ENCODE results near the gene SLC6A13. TPM values are rescaled to one million over a fixed set of nuclear protein-coding genes. Genes with fewer than 3 reads are reported as not detected.

The SLC6A13 gene
- total RNA-seq, 1 experiment from 2014 or later = 3.5 TPM

GRCh38 chr12:181921-182320 is 80.7 kb downstream of the SLC6A13 start:
- intact Hi-C loops (cut with micrococcal nuclease; ENCODE audit: unreplicated experiment) = no loop called here
- peaks cover 11% of the 10 kb centered on the region for H3K4me1 Mint-ChIP-seq (ENCODE audit: low read depth, unreplicated experiment)
- peaks cover 40% of the 10 kb centered on the region for H3K27me3 Mint-ChIP-seq (ENCODE audit: unreplicated experiment)
- TF ChIP-seq, protein P1, sequence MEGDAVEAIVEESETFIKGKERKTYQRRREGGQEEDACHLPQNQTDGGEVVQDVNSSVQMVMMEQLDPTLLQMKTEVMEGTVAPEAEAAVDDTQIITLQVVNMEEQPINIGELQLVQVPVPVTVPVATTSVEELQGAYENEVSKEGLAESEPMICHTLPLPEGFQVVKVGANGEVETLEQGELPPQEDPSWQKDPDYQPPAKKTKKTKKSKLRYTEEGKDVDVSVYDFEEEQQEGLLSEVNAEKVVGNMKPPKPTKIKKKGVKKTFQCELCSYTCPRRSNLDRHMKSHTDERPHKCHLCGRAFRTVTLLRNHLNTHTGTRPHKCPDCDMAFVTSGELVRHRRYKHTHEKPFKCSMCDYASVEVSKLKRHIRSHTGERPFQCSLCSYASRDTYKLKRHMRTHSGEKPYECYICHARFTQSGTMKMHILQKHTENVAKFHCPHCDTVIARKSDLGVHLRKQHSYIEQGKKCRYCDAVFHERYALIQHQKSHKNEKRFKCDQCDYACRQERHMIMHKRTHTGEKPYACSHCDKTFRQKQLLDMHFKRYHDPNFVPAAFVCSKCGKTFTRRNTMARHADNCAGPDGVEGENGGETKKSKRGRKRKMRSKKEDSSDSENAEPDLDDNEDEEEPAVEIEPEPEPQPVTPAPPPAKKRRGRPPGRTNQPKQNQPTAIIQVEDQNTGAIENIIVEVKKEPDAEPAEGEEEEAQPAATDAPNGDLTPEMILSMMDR (IDR thresholded peaks at IDR 0.05; ENCODE audit: unreplicated experiment) = no peak
- DNase-seq = no peak
- H3K36me3 Mint-ChIP-seq (ENCODE audit: insufficient read depth, unreplicated experiment) = no peaks in the 10 kb centered on the region
- CTCF ChIA-PET = no interaction called here
- no peak overlapping the region for H3K4me3 Mint-ChIP-seq (ENCODE audit: low read depth, unreplicated experiment)
- H3K27ac Mint-ChIP-seq (ENCODE audit: unreplicated experiment) = no peak overlapping the region
- BruUV-seq (replicated peaks) = no TSS peak
- H3K9me3 Mint-ChIP-seq (ENCODE audit: low read depth, unreplicated experiment) = no peaks in the 10 kb centered on the region

- no peak overlapping the region for H3K27ac Mint-ChIP-seq (ENCODE audit: unreplicated experiment)
- H3K9me3 Mint-ChIP-seq (ENCODE audit: low read depth, unreplicated experiment) = no peaks in the 10 kb centered on the region
- TF ChIP-seq, protein P1 (IDR thresholded peaks at IDR 0.05; ENCODE audit: unreplicated experiment) = no peak
- DNase-seq = no peak
- intact Hi-C loops (cut with micrococcal nuclease; ENCODE audit: unreplicated experiment) = no loop called here
- H3K27me3 Mint-ChIP-seq (ENCODE audit: unreplicated experiment) = peaks cover 31% of the 10 kb centered on the region
- peaks cover 19% of the 10 kb centered on the region for H3K4me1 Mint-ChIP-seq (ENCODE audit: low read depth, unreplicated experiment)
- H3K4me3 Mint-ChIP-seq (ENCODE audit: low read depth, unreplicated experiment) = no peak overlapping the region
- no TSS peak for BruUV-seq (replicated peaks)
- no peaks in the 10 kb centered on the region for H3K36me3 Mint-ChIP-seq (ENCODE audit: insufficient read depth, unreplicated experiment)
- CTCF ChIA-PET = no interaction called here
Observed at GRCh38 chr12:180445-180844, 82.2 kb downstream of the SLC6A13 start.

DNA sequence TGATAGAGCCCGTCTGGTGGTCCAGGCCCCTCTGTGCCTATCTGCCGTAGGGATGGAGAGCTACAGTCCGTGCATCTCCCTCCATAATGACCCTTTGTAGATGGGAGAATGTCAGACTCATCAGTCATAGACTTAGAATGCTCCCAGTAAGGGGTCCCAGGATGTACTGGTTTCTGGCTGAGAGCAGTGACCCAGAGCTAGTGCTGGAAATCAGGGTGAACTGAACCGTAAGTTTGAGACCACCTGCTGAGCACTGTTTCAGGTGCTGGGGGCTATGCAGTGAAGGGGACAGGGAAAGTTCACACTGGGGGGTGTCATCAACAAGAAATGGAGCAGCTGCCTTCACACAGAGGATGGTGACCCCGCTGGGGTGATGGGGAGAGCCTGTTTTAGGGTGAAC is 82.8 kb downstream of the SLC6A13 start:
- intact Hi-C loops (cut with micrococcal nuclease; ENCODE audit: unreplicated experiment) = no loop called here
- BruUV-seq (replicated peaks) = no TSS peak

DNA sequence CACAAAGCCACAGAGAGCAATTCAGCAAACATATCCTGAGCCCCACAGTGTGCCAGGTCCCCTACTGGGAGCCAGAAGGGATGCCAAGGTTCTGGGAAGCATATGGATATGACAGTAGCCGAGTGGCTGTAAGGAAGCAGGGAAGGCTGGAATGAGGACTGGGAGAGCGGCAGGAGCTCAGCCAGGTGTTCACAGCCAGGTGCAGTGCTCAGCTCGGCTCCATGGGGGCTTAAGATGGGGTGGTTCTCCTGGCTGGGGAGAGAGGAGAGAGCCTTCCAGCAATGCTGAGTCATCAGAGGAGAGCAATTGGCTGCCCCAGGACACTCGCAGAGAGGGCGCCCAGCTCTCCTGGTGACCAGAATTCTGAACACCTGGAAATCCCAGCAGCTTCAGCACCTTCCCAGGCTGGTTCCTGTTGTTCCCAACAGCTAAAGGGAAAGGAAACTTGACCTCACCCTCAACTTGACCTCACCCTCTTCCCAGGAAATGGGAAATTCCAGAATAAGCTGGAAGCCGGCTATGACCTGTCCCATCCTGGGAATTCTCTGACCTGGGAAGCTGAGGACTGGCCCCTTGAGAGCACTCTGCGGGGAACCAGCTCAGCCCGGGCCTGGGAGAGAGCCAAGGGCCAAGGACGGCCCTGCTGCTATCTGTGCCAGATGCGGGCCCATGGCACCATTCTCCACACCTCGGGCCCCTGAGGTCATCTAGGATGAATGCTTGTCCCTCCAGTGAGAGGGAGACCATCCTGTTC is 83.3 kb downstream of the SLC6A13 start:
- H3K27ac Mint-ChIP-seq (ENCODE audit: unreplicated experiment) = no peak overlapping the region
- H3K9me3 Mint-ChIP-seq (ENCODE audit: low read depth, unreplicated experiment) = no peaks in the 10 kb centered on the region
- CTCF ChIA-PET = no interaction called here
- peaks cover 19% of the 10 kb centered on the region for H3K27me3 Mint-ChIP-seq (ENCODE audit: unreplicated experiment)
- peaks cover 19% of the 10 kb centered on the region for H3K4me1 Mint-ChIP-seq (ENCODE audit: low read depth, unreplicated experiment)
- TF ChIP-seq, protein P1 (IDR thresholded peaks at IDR 0.05; ENCODE audit: unreplicated experiment) = no peak
- DNase-seq = no peak
- no peak overlapping the region for H3K4me3 Mint-ChIP-seq (ENCODE audit: low read depth, unreplicated experiment)
- intact Hi-C loops (cut with micrococcal nuclease; ENCODE audit: unreplicated experiment) = no loop called here
- BruUV-seq (replicated peaks) = no TSS peak
- no peaks in the 10 kb centered on the region for H3K36me3 Mint-ChIP-seq (ENCODE audit: insufficient read depth, unreplicated experiment)

More for the DNA sequence above, 82.8 kb downstream of the SLC6A13 start:
- TF ChIP-seq, protein P1 (IDR thresholded peaks at IDR 0.05; ENCODE audit: unreplicated experiment) = no peak
- H3K27ac Mint-ChIP-seq (ENCODE audit: unreplicated experiment) = no peak overlapping the region
- CTCF ChIA-PET = no interaction called here
- peaks cover 25% of the 10 kb centered on the region for H3K27me3 Mint-ChIP-seq (ENCODE audit: unreplicated experiment)
- H3K36me3 Mint-ChIP-seq (ENCODE audit: insufficient read depth, unreplicated experiment) = no peaks in the 10 kb centered on the region
- no peak overlapping the region for H3K4me3 Mint-ChIP-seq (ENCODE audit: low read depth, unreplicated experiment)
- DNase-seq = no peak
- peaks cover 19% of the 10 kb centered on the region for H3K4me1 Mint-ChIP-seq (ENCODE audit: low read depth, unreplicated experiment)
- H3K9me3 Mint-ChIP-seq (ENCODE audit: low read depth, unreplicated experiment) = no peaks in the 10 kb centered on the region

Data from Calu3 (cell line).